Left cardiac atrium (tissue), 4 donors: Measurements from ENCODE around the gene MBNL3. TPM values are rescaled to one million over a fixed set of nuclear protein-coding genes. Genes with fewer than 3 reads are reported as not detected.
A peak's percentile ranks its signal among the peaks of the same experiment; 100 is the strongest.
"Not testable (repeated sequence)": the region's sequence is repeated elsewhere in the genome, so short reads cannot be mapped to it uniquely, and the experiment has no call there.

Source experiments
- ATAC-seq, 2 donors: fragments of 200-7000 bp; cut with Tn5 transposase; one replicate each; pipeline ENCODE4 v1.9.1; 2020; ENCODE audit warnings: mild to moderate bottlenecking in 2 of 2, moderate library complexity in 2 of 2
- DNase-seq: peaks from one replicate; pipeline ENCODE4 v3.0.0-alpha.2; 2020
- intact Hi-C, 2 donors: fragments of 100-400 bp; cut with DNase I; formaldehyde crosslinking; loops; one replicate each; pipeline versions ENCODE4 v1.14.1 to v1.15.1; 2022 to 2023
- total RNA-seq, 2 donors: library from RNA; stranded (reverse); fragmentation: NEBNext Ultra II Directional; extraction: Animal tissue kit (Norgen Biotek cat#: 25700); gene quantifications; one replicate each; pipeline ENCODE4 v1.2.1, GENCODE V29; 2021
- donor health status: DM: no; HTN: yes; CAD: no.
- donor health status: DM: no; HTN: yes; CAD: no; lungs with severe emphysema.
- donor health status: DM: yes; HTN: yes; CAD: no.
- donor health status: Dilated cardiomyopathy.

Gene MBNL3
- total RNA-seq, 2 donors from 2014 or later: 74.6 to 112 TPM

DNA sequence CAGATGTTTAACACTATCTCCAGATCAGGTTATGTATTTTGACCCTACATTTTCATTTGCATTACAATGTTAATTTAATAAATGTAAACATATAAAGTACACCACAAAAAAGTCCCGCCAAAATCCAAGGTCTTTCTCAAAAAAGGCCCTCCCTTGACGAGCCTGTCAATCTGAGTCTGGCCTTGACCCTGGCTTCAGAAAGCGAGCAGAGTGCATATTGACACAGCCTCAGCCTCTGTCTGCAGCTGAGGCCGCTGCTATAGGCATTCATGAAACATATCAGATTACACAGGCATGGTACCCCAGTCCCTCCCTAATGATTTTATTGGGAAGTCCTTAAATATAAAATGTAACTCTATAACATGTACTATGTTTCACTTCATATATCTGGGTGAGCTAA is 6.2 kb downstream of the MBNL3 start:
- no peak for DNase-seq
- intact Hi-C loops: no loop called here
- ATAC-seq: no peak

DNA sequence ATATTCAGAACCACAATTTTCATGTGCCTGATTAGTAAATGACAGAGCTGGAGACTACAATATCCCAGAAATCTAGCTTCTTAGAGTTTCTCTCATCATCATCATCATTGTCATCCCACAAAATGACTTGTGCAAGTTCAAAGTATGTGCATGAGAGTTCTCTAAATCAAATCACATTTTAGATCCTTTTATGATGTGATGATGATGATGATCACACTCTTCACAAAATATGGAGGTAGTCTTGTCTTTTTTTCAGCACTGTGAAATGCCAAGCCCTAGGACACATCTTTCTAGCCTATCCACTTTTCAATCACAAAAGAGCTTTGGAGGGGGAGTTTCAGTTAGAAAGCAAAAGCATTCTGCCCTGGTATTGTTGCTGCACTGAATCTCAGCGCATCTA is 7.4 kb downstream of the MBNL3 start:
- intact Hi-C loops: no loop called here
- DNase-seq (no peak), ATAC-seq (no peak)

DNA sequence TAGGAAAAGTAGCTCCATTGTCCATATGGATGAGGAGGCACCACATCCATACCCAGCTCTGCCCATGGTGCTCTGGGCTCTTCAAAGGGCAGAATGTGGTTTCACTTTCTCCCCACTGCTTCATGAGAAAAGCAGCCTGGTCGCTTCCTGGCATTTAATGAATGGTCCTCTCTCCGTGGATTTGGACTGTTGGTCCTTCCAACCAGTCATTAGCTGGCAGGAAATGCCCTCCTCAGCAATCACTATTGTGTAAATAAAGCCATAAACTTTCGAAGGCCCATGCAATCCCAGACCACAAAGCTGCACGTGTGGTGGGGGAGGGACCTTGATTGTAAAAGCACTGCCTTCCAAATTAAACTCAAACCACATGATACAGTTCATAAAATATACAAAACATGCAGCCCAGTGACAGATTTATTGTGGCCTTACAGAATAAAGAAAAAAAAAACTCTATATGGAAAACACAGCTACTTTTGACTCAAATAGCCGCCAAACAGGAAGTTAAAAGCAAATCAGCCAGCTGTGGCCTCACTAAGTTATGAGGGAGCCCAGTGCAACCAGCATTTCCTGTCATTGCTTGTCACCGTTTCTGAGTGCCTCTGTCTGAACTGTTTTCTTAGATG is 8.1 kb downstream of the MBNL3 start:
- ATAC-seq (peak; percentile 54 to 67), DNase-seq (no peak)
- intact Hi-C loops: no loop called here

DNA sequence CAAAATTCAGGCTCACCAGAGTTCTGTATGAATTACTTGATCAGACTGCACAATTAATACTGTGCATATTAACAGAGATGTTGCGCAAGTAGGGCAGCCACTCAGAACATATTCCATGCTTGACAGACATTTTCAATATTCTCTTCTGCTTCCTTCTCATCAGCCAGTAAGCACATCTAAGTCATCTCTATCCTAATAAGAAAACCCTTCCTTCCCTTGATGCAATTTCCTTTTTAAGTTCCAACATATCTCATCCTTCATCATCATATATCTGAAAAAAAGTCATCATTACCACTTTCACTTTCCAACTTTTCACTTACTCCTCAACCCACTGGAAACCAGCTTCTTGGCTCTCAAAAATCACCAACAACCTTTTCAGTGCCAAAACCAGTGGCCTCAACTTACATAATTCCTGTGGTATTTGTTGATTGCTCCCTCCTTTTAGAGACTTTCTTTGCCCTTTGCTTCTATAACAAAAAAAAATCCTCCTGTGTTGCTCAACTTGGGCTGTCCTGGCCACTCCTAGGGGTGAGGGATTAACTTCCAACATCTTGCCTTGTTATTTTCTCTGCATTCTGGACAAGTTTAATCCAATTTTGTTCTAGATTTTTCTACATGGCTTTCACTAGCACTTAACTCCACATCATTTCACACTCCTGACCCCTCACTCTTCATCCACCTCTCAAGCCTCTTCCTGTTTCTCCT is 14.1 kb downstream of the MBNL3 start:
- intact Hi-C loops: no loop called here
- DNase-seq: no peak
- no peak for ATAC-seq

DNA sequence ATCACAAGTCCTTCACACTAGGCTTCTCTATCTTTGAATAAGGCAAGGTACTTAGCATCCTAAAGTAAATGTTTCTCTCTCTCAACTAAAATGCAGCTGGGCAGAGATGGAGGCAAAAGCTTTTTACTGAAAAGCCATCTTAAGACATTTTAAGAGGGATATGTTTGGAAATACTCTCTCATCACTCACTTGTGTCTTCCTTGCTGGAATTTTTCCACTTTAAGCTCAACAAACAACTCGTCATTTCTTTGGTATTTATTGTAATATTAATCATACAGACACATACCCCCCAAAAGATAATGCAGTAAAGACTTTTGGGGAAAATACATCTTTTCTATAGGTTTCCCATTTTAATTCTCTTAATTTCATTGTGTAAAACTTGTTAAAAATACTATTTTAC is 16.4 kb downstream of the MBNL3 start:
- ATAC-seq (no peak), DNase-seq (no peak)
- intact Hi-C loops: no loop called here

DNA sequence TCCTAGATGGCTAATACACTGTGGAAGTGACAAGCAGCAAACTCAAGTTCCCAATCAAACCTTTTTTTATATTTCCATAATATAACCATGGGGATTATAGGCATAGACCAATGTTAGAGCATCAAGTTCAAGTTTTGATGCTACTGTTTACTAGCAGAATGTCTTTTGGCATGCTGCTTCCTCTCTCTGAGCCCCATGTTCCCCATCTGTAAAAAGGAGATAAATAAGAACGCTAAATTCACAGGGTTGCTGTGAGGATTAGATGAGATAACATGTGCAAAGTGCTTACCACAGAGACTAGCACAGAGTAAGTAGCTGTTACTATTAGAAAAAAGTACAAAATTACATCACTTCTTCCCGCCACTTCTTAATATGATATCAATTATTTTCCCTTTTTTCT is 18.0 kb downstream of the MBNL3 start:
- intact Hi-C loops: no loop called here
- ATAC-seq (no peak), DNase-seq (no peak)

DNA sequence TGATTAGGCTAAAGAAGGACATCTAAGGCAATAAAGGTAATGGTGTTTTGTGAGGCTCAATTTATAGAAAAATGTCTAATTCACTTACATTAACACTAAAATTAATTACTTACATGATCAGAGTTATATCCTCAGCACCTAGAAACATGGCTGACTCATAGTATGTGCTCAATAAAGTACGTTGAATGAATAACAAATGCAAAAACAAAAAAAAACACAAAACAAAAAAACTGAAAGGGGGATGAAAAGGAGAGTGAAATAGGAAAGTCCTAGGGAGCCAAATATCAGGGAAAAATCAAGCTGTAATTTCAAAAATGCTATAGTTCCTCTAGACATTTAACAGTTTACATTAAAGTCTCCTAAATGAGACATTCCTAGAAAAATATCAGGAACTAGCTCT is 18.7 kb downstream of the MBNL3 start:
- intact Hi-C loops: no loop called here
- no peak for ATAC-seq

DNA sequence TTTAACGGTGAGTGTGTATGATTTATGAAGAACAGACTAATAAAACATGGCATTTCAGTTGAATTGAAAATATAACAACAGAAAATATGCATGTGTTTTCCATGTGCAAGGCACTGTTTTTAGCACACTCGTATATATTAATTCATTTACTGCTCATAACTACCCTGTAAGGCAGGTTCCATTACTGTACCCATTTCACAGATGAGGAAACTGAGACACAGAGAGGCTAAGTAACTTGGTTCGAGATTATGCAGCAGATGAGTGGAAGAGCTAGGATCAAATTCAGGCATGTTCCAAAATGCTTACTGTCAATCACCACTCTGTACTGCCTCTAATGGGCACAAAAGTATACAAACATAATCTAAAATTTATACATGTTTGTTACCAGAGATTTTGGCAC is 20.4 kb downstream of the MBNL3 start:
- intact Hi-C loops: no loop called here
- ATAC-seq (no peak), DNase-seq (no peak)

More for the DNA sequence above, 18.7 kb downstream of the MBNL3 start:
- DNase-seq: no peak

DNA sequence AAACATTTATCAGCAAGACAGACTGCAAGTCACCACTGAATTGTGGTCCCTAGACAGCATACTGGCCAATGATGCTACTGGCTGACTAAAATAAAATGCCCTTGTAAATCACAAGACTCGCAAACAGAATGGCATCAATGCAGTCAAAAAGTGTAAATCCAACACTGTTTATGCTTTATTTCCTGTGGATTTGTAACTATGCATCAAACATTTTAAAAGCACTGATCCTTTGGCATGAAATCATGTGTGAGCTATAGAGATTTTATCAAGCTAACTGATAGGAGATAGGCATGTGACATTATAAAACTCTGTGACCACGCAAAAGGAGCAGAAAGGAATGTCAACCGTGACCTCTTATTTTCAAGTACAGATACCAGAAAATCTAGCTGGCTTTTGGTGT is 20.8 kb downstream of the MBNL3 start:
- ATAC-seq (no peak), DNase-seq (no peak)
- intact Hi-C loops: no loop called here

DNA sequence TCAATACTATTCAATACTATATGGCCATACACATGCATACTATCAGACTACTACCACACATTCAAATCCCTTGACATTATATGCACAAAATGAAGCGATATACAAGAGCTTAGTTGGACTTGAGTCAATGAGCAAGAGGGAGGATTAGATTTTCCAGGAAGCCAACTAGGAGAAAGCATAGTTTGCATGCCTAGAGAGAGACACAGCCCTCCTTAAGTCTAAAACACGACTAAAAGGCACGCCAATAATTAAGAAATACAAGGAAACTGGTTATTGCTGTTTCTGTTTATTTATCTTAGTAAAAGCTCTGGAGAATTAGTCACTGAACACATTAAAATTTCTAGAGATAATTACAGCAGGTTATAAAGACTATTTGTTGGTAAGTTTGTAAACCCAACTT is 21.8 kb downstream of the MBNL3 start:
- intact Hi-C loops: no loop called here
- ATAC-seq (no peak), DNase-seq (no peak)

DNA sequence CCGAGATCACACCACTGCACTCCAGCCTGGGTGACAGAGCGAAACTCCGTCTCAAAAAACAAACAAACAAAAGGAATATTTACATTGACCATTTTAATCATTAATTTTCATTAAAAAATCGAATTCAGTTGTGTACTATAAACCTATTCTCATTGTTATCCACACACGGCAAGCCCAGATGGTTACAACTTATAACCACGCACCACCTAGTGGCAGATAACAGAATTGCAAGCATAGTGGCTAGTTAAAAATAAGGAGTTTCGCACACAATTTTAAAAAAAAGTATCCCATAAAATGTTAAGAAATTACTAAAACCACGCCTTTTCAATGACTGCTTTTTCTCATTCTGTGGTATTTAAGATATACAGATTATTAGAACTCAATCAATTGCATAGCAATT is 25.4 kb downstream of the MBNL3 start:
- intact Hi-C loops: no loop called here
- ATAC-seq (no peak), DNase-seq (no peak)

DNA sequence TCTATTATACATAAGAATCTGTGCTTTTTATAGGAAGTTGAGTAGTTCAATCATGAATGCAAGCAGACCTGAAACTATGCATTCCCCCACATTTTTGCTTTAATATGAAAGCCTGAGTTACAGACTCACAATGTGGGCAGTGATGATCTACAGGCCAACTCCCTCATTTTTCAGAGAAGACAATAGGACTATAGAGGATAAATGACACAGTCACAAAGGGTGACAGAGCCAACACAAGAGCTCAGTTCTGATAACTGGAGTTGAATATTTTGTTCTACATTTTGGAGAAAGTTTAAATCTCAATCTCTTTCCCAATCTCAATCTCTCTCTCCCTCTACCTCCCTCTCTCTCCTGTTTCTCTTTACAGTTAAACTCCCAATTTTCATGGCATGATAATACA is 27.0 kb downstream of the MBNL3 start:
- intact Hi-C loops: no loop called here
- DNase-seq: no peak
- ATAC-seq: no peak

DNA sequence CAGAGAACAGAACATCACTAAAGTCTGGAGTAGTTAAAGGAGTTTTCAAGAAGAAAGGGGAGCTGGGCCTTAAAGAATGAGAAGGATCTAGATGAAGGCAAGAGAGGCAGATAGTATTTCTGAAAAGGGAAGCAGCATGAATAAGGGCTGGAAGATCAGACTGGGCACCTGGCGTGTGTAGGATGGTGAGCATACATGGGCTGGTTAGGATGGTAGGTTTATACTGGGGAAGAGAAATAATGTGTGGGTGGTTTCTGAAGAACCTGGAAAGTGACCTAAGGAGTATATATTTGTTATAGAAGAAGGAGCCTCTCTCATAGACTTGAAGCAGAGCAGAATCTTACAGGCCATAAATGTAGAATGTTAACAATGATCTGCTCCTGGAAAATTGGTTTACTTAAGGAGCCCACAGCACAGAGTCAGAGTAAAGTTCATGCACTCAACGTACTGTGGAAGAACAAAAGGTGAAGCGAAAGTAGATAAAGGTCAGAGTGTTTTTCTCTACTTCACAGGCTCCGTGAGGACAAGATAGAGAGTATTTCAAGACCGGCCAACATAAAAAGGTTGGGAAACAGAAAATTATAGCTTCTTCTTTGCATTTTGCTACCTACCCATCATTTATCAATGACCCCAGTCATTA is 35.8 kb downstream of the MBNL3 start:
- DNase-seq (no peak), ATAC-seq (no peak)
- intact Hi-C loops: no loop called here

DNA sequence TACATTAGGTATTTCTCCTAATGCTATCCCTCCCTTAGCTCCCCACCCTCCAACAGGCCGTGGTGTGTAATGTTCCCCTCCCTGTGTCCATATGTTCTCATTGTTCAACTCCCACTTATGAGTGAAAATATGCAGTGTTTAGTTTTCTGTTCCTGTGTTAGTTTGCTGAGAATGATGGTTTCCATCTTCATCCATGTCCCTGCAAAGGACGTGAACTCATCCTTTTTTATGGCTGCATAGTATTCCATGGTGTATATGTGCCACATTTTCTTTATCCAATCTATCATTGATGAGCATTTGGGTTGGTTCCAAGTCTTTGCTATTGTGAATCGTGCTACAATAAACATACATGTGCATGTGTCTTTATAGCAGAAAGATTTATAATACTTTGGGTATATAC is 42.9 kb downstream of the MBNL3 start:
- intact Hi-C loops, DNase-seq, ATAC-seq: not testable (repeated sequence)

DNA sequence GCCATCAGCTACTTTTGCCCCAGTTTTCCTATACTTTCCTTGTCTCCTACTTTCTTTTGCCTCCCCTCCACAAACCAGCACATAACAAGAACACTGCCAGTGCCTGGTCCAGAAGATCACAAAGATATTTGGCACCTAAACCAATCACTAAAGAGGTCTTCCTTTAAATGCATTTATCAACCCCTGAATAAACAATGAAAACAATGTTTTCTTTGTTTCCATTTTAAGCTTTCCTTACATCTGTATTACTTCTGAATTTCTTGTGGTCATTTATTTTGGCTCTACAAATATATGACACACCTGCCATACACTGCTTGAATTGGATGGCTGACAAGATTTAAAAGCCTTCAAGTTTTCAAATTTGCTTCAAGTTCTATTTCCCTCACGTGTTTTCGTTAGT is 43.9 kb downstream of the MBNL3 start:
- intact Hi-C loops: no loop called here
- no peak for ATAC-seq
- no peak for DNase-seq

DNA sequence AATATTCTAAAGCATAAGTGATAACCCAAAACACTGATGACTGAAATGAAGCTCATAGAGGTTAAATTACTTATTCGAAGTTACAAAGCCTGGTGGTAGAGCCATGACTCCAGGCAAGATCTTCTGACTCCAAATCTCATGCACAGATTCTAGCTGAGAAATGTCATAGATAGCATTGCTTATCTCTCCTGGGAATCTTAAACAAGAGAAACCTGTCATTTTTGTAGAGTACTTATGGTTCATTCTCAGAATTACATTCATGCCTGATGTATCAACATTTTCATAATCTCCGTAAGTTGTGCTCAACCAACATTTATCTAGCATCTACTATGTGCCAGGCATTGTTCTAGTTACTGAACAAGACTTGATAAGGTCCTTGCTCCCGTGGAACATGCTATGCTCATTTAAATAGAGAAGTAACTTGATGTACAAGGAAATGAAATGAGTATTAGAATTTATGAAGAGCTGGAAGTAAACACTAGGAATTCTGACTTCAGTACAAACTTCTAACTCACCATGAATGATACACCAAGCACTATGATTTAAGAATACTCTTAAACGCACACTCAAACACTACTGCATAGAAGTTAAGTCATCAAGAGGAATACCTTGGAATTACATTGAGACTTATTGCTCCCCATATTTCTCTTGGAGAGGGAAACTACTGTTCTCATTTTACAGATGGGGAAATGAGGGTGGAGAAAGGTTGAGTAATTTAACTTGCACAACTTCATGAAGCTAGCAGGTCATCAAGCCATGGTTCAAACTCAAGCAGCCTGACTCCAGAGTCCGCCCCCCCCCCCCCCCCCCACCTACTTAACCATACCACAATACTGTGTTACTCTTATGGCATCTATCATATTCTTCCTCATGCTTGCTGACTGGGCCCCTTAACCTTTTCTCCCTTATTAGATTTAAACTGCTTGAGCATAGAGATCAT is 45.4 kb downstream of the MBNL3 start:
- DNase-seq (no peak), ATAC-seq (no peak)
- intact Hi-C loops: no loop called here

DNA sequence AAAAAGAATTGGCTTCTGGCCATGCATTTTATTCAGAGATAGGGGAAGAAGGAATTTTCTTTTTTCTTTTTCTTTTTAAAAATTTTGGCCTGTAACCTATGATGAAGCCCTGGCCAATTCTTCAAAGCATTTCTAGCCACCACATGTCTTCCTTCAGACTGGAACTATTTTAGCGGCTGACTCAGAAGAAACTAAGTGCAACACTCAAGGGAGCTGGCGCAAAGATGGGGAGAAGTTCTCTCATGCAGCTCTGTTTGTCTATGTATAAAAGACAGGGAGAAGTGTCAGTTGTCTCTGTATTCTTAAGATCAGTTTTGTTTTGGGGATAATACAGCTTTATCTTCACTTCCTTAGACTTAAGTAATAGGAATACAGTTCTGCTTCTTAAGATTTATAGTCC is 46.1 kb downstream of the MBNL3 start:
- no peak for DNase-seq
- peak in 1 of 2 donors; percentile 72 for ATAC-seq
- intact Hi-C loops: no loop called here

DNA sequence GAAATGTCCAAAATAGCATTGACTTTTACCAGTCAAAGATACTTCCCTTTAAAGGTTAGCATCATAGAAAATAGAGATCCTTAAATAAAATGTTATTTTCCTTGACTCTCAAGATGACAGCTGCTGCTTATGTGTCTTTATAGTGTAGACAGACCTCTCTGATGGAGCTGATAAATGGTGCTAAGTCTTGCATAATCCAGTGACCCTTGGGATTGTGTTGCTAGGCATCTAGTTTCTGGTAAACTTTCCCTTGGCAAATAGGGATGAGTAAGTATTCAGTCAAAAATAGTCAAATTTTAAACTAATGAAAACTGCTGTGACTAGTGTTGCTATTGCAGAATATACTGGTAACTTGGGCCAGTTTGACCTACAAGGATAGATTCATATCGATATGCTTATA is 53.6 kb downstream of the MBNL3 start:
- no peak for DNase-seq
- intact Hi-C loops: no loop called here
- peak in 1 of 2 donors; percentile 49 for ATAC-seq

DNA sequence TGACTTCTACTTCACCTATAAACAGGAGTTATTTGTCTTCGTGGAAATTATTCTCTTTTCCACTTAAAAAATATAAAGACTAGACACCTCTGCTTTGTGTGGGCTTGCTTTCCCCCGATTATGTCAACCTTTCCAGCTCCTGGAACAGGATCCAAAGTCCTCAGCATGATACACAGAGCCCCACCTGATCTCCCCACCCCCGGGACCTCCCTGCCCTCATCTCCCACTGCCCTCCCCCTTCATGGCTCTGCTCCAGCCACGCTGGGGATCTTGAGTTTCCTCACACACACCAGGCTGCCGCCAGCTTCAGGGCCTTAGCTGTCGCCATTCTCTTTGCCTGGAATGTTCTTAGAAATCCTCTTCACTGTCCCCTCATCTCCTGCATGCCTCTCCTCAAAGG is 55.3 kb downstream of the MBNL3 start:
- intact Hi-C loops: no loop called here
- ATAC-seq (no peak), DNase-seq (no peak)

DNA sequence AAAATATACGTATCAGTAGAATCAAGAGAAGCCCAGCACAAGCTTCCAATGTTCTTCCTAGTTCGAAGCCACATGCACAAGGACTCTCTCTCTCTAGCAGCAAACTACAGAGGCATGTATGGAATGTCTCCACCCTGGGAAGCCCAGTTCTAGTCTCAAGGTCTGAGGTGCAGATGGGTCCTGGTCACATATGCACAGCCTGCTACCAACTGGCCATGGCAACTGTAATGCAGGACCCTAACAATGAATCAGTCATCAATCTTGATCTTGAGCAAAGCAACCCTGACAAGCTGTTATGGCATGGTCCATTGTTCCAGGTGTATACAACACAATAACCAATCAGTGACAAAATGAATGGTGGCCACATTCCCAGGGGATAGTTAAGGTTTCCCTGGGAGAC is 55.8 kb downstream of the MBNL3 start:
- no peak for ATAC-seq
- DNase-seq: no peak
- intact Hi-C loops: no loop called here
